OCI-LY1 (cell line): ENCODE measurements around the gene MALT1.

Source experiments
- CTCF ChIP-seq: fragments of 200-600 bp; sonication (generic), shearing (Covaris generic); IDR thresholded peaks from 2 replicates; pipeline ENCODE4 v1.5.1; 2017; ENCODE audit warnings: mild to moderate bottlenecking, antibody characterized with exemption, low read length, moderate library complexity, mixed read lengths
- EZH2 ChIP-seq: fragments of 200-600 bp; sonication (generic), shearing (Covaris generic); IDR thresholded peaks from 2 replicates; pipeline ENCODE4 v1.8.0; 2017; ENCODE audit warnings: borderline replicate concordance, mixed run types, mild to moderate bottlenecking, antibody characterized with exemption, low read length, moderate library complexity, mixed read lengths

- TF ChIP-seq CTCF (no peak), EZH2 (no peak)
Measured at GRCh38 chr18:58785870-58786269, 114.6 kb downstream of the MALT1 start.
